Muscle of leg (tissue), 11 donors: ENCODE data around the gene PSAT1. TPM values are rescaled to one million over a fixed set of nuclear protein-coding genes. Genes with fewer than 3 reads are reported as not detected.

Source experiments
- DNase-seq: peaks from one replicate; pipeline ENCODE4 v3.0.0; 2013
- H3K27ac ChIP-seq: one replicate; pipeline ENCODE4 v1.5.1; 2013; ENCODE audit warnings: mild to moderate bottlenecking, low read length, control low read depth
- H3K27me3 ChIP-seq: one replicate; pipeline ENCODE4 v1.6.1; 2013; ENCODE audit warnings: low read length; ENCODE audit not compliant: control insufficient read depth, insufficient read depth
- H3K36me3 ChIP-seq: one replicate; pipeline ENCODE4 v1.6.1; 2013; ENCODE audit warnings: low read length; ENCODE audit not compliant: control insufficient read depth, insufficient read depth
- H3K4me1 ChIP-seq: one replicate; pipeline ENCODE4 v1.6.1; 2013; ENCODE audit warnings: low read length; ENCODE audit not compliant: control insufficient read depth, insufficient read depth
- H3K4me3 ChIP-seq: one replicate; pipeline ENCODE4 v1.5.1; 2013; ENCODE audit warnings: low read length, control low read depth
- H3K9me3 ChIP-seq: replicated peaks from 2 replicates; pipeline ENCODE4 v1.6.1; 2013; ENCODE audit warnings: low read depth, low read length; ENCODE audit not compliant: control insufficient read depth
- WGBS: methylation state at CpG from one replicate; pipeline ENCODE4 v1.1.5; 2013; ENCODE audit warnings: missing lambda C conversion rate; ENCODE audit not compliant: insufficient coverage; 5-methylcytosine and 5-hydroxymethylcytosine counted together
- polyA plus RNA-seq, 8 donors: library from polyadenylated mRNA; unstranded; fragments of 120-200 nt; gene quantifications; one replicate each; pipeline versions ENCODE4 v1.2.1 to v1.2.3, GENCODE V29; 2013; ENCODE audit warnings: inconsistent platforms in 1 of 8, low replicate concordance in 1 of 8; ENCODE audit not compliant: insufficient read length in 8 of 8, insufficient read depth in 1 of 8
- total RNA-seq: library from RNA; stranded (reverse); fragments of 120-200 nt; gene quantifications from one replicate; pipeline ENCODE4 v1.2.4, GENCODE V29; 2013

PSAT1 gene
- total and polyA plus RNA-seq, 9 donors = 25.3 to 46.4 (median 40.6) TPM

GRCh38 chr9:78314953-78315870 lies 18.3 kb downstream of the PSAT1 start:
- peaks cover 5% of the 10 kb centered on the region for H3K9me3 ChIP-seq
- no peak overlapping the region for H3K4me3 ChIP-seq
- no peak overlapping the region for H3K27ac ChIP-seq
- H3K36me3 ChIP-seq = peaks cover 50% of the 10 kb centered on the region
- H3K27me3 ChIP-seq = no peaks in the 10 kb centered on the region
- WGBS = 29% methylated on average over 6 of the region's 8 CpGs
- H3K4me1 ChIP-seq = peaks cover 26% of the 10 kb centered on the region
- DNase-seq = peak; percentile 53

DNA sequence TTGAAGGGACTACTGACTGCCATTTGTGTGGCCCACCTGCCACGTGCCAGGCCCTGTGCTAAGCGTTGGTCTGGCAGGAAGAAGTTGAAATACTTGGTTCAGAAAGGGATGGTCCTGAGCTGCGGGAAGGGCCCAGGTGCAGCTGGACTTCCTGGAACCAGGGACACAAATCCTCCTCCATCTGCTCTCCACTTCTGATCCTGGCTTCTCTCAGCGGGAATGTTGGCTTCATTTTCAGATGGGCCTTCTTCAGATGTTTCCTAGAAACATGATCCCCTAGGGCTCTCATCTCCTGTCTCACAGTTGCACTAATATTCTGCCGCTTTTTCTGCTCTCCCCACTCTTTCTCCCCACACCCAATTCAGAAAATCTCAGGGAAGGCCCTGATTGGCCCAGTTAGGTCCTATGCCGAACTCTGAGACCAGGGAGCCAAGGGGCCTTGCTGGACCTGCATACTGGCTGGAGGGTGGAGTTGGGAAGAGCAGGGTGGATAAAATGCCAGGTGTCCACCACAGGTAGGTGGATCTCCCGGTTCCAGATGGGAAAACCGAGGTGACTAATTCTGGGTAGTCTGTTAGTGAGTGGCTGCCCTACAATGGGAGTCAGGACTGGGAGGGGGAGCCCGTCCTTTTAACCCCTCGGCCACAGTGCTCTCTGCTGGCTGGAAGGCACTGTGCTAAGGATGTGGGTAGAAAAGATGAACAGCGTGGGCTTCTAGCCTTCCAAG lies 19.4 kb downstream of the PSAT1 start:
- H3K4me3 ChIP-seq = no peak overlapping the region
- peaks cover 28% of the 10 kb centered on the region for H3K4me1 ChIP-seq
- peaks cover 52% of the 10 kb centered on the region for H3K36me3 ChIP-seq
- H3K27me3 ChIP-seq = no peaks in the 10 kb centered on the region
- peaks cover 5% of the 10 kb centered on the region for H3K9me3 ChIP-seq
- no peak overlapping the region for H3K27ac ChIP-seq
- WGBS = 82% methylated on average over 7 of the region's 11 CpGs
- DNase-seq = peak; percentile 59

DNA sequence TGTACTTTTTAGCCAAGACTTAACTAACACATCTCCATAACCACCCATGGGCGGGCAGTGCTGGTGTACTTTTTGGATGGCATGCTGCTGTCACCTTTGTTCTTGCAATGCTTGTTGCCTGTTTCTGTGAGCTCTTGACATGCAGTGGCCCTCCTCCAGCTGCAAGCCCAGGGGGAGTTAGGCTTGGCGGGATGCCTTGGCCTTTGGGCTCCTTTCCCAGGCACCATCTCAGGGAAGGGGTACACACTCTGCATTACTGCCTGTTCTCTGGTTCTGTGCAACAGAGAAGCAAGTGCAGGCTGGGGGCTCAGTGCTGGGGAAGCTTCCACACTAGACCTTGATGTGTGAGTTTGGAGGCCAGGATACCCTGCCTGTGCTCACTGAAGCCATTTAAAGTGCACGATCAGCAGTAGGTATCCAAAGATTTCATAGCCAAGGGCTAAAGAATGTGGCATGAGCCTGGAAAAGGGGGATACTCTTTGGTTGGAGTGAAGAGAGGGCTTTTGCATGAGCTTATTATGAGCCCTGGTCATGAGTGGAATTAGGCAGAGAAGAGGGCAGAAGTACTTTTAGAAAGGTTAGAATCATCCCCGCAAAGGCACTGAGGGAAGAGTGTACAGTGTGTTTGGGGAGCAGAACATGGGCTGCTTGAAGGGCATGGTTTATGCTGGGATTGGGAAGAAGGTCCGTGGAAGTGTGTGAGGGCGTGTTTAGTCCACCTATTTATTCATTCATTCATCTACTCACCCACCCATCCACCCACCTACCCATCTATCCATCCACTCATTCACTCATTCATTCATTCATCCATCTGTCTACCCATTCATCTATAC lies 22.5 kb downstream of the PSAT1 start:
- 72% methylated on average over 4 of the region's 6 CpGs for WGBS
- no peaks in the 10 kb centered on the region for H3K27me3 ChIP-seq
- peak; percentile 22 for DNase-seq
- H3K9me3 ChIP-seq = peaks cover 5% of the 10 kb centered on the region
- no peak overlapping the region for H3K27ac ChIP-seq
- peaks cover 56% of the 10 kb centered on the region for H3K36me3 ChIP-seq
- no peak overlapping the region for H3K4me3 ChIP-seq
- peaks cover 30% of the 10 kb centered on the region for H3K4me1 ChIP-seq

DNA sequence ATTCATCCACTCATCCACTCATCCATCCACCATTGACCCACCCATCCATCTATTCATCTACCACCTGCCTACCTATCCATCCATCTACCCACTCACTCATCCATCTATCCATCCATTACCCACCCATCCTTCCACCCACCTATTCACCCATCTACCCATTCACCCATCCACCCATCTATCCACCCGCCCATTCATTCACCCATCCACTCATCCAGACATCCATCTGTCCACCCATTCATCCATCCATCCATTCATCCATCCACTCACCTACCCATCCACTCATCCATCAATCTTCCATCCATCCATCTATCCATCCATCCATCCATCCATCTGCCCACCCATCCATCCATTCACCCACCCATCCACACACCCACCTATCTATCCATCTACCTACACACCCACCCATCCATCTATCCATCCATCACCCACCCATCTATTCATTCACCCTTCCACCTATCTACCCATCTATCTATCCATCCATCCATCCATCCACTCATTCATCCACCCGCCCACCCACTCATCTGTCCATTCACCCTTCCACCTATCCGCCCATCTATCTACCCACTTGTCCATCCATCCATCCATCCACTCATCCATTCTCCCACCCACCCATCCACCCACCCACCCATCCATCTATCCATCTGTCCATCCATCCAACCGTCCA lies 23.2 kb downstream of the PSAT1 start:
- peaks cover 26% of the 10 kb centered on the region for H3K4me1 ChIP-seq
- H3K27ac ChIP-seq = no peak overlapping the region
- 95% methylated on average over 3 of the region's 4 CpGs for WGBS
- H3K9me3 ChIP-seq = peaks cover 5% of the 10 kb centered on the region
- H3K27me3 ChIP-seq = no peaks in the 10 kb centered on the region
- no peak overlapping the region for H3K4me3 ChIP-seq
- peaks cover 56% of the 10 kb centered on the region for H3K36me3 ChIP-seq
- no peak for DNase-seq

GRCh38 chr9:78320875-78321496 lies 24.1 kb downstream of the PSAT1 start:
- H3K4me1 ChIP-seq = peaks cover 25% of the 10 kb centered on the region
- no peak overlapping the region for H3K27ac ChIP-seq
- H3K27me3 ChIP-seq = no peaks in the 10 kb centered on the region
- no CpG with 5 or more reads among the region's 4 CpGs for WGBS
- no peak overlapping the region for H3K4me3 ChIP-seq
- peaks cover 53% of the 10 kb centered on the region for H3K36me3 ChIP-seq
- DNase-seq = peak; percentile 35
- peaks cover 5% of the 10 kb centered on the region for H3K9me3 ChIP-seq

DNA sequence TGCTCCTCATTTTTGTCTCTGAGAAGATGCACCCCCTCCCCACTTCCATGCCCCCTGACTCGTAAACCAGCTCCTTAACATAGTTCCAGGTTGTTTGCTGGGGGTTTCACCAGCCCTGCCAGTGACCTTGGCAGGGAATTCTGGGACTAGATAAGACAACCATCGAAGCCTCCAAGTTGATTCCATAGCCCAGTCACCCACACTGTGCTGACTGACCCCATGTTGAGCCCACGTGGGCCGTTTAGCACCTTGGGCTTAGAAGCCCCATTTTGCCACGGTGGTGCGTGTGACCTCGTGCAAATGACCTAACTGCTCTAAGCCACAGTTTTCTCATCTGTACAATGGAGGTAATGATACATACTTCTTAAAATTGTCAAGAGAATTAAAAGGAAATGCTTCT lies 24.6 kb downstream of the PSAT1 start:
- H3K36me3 ChIP-seq = peaks cover 48% of the 10 kb centered on the region
- no peak overlapping the region for H3K4me3 ChIP-seq
- no peak for DNase-seq
- no peaks in the 10 kb centered on the region for H3K27me3 ChIP-seq
- H3K9me3 ChIP-seq = peaks cover 3% of the 10 kb centered on the region
- H3K27ac ChIP-seq = no peak overlapping the region
- 90% methylated on average over 4 of the region's 7 CpGs for WGBS
- H3K4me1 ChIP-seq = peaks cover 20% of the 10 kb centered on the region

DNA sequence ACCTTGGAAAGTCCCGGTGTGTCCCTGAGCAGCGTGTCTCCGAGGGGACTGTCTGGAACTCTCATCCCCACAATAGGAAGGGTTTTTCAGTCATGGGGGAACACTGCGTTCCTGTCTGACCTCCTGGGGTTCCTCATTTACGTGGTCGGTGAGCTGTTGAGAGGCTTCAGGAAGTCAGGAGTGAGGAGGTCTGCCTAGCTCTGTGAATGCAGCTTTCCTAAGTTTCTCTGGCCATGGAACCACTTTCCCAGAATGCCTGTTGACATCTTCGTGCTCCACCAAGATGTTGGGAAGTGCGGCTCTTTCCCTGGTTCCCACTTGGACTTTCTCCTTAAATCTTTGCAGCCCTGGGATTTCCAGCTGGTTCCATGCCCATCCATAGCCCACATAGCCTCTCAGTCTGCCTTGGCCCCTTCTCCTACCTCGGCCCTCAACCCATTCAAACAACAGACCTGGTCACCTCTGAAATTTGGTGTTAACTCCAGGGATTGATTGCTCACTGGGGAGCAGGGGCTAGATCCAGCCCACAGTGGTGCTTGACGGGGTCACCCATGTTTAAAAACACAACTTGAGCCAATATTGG lies 27.2 kb downstream of the PSAT1 start:
- Histone ChIP-seq H3K4me1 (peaks cover 16% of the 10 kb centered on the region), H3K4me3 (no peak overlapping the region), H3K27ac (no peak overlapping the region), H3K27me3 (no peaks in the 10 kb centered on the region), H3K9me3 (no peaks in the 10 kb centered on the region), H3K36me3 (peaks cover 34% of the 10 kb centered on the region)
- 97% methylated on average over 3 of the region's 10 CpGs for WGBS
- no peak for DNase-seq

DNA sequence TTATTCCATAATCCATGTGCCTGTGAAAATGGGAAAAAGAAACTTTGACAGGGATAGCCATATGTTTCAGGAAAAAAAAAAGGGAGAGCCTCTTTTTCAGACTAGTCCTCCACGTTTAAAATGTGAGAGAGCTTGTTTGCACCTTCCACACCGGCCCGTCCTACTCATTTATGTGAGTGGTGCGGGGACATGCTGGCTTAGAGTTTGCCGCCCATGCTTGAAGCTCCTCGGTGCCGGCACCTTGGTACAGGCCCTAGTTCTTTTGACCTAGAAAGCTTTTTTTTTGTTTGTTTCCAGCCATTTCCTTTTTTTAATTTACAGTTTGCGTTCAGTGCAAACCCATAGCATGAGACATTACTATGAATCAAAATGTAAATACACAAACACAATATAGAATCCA lies 27.8 kb downstream of the PSAT1 start:
- H3K27me3 ChIP-seq = no peaks in the 10 kb centered on the region
- H3K27ac ChIP-seq = no peak overlapping the region
- H3K36me3 ChIP-seq = peaks cover 29% of the 10 kb centered on the region
- DNase-seq = no peak
- no peaks in the 10 kb centered on the region for H3K9me3 ChIP-seq
- H3K4me1 ChIP-seq = peaks cover 13% of the 10 kb centered on the region
- 100% methylated on average over 1 of the region's 8 CpGs for WGBS
- no peak overlapping the region for H3K4me3 ChIP-seq

DNA sequence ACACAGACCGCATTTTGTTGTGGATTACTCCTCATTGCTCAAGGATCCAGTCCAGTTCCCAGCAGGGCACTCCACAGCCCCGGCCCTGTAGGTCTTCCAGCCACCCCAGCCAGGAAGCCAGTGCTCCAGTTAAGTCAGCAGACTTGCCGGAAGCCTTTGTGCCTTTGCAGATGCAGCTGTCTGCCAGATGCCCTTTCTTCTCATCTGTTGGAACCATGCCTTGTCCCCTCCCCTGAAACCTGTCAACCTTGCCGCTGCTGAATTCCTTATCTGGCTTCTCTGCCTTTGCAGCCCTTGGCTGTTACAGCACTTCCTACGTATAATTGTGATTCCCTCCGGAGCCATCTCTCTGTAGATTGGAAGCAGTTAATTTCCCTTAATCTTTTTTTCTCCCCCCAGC lies 28.4 kb downstream of the PSAT1 start:
- Histone ChIP-seq H3K4me3 (no peak overlapping the region), H3K9me3 (no peaks in the 10 kb centered on the region), H3K36me3 (peaks cover 23% of the 10 kb centered on the region), H3K4me1 (peaks cover 13% of the 10 kb centered on the region), H3K27me3 (no peaks in the 10 kb centered on the region), H3K27ac (no peak overlapping the region)
- peak; percentile 56 for DNase-seq
- 30% methylated on average over 3 of the region's 6 CpGs for WGBS
